Measurements from ENCODE around the gene PITX3.
"Not testable (repeated sequence)": the region's sequence is repeated elsewhere in the genome, so short reads cannot be mapped to it uniquely, and the experiment has no call there.

The PITX3 gene

GRCh38 chr10:102220612-102221011 is 20.7 kb downstream of the PITX3 start:
- H3K36me3 ChIP-seq, result no peaks in the 10 kb centered on the region
- H3K9me3 ChIP-seq, result no peaks in the 10 kb centered on the region
- peaks cover 0 to 5% of the 10 kb centered on the region in 2 donors for H3K27me3 ChIP-seq
- no peak overlapping the region for H3K4me3 ChIP-seq
- H3K4me1 ChIP-seq, result peaks cover 0 to 3% (median 2%) of the 10 kb centered on the region in 4 donors
- no peak overlapping the region for H3K27ac ChIP-seq
- no peak for TF ChIP-seq CTCF (IDR thresholded peaks at IDR 0.05)
- no peak for DNase-seq
- intact Hi-C loops (cut with DNase I; ENCODE audit: low total_unique reads), result no loop called here

GRCh38 chr10:102219370-102219769 is 21.9 kb downstream of the PITX3 start:
- no peak for TF ChIP-seq CTCF (IDR thresholded peaks at IDR 0.05)
- intact Hi-C loops (cut with DNase I; ENCODE audit: low total_unique reads), result no loop called here

GRCh38 chr10:102213599-102213998 is 27.7 kb downstream of the PITX3 start:
- H3K36me3 ChIP-seq; H3K27ac ChIP-seq; H3K27me3 ChIP-seq; H3K4me3 ChIP-seq; H3K4me1 ChIP-seq; DNase-seq; H3K9me3 ChIP-seq; intact Hi-C loops (cut with DNase I; ENCODE audit: low total_unique reads): not testable (repeated sequence)

More at GRCh38 chr10:102219370-102219769, 21.9 kb downstream of the PITX3 start:
- no peak overlapping the region for H3K27ac ChIP-seq
- H3K4me1 ChIP-seq, result no peaks in the 10 kb centered on the region
- H3K27me3 ChIP-seq, result peaks cover 0 to 5% of the 10 kb centered on the region in 2 donors
- no peak overlapping the region for H3K4me3 ChIP-seq
- no peak for DNase-seq
- no peaks in the 10 kb centered on the region for H3K36me3 ChIP-seq
- no peaks in the 10 kb centered on the region for H3K9me3 ChIP-seq

GRCh38 chr10:102211615-102212299 is 29.6 kb downstream of the PITX3 start:
- H3K4me1 ChIP-seq, result peaks cover 0 to 4% (median 0%) of the 10 kb centered on the region in 4 donors
- no peak overlapping the region for H3K27ac ChIP-seq
- H3K9me3 ChIP-seq, result no peaks in the 10 kb centered on the region
- no peak for TF ChIP-seq CTCF (IDR thresholded peaks at IDR 0.05)
- H3K36me3 ChIP-seq, result no peaks in the 10 kb centered on the region
- no peaks in the 10 kb centered on the region for H3K27me3 ChIP-seq
- no peak for DNase-seq
- no peak overlapping the region for H3K4me3 ChIP-seq
- intact Hi-C loops (cut with DNase I; ENCODE audit: low total_unique reads), result no loop called here

GRCh38 chr10:102208311-102209035 is 32.8 kb downstream of the PITX3 start:
- Histone ChIP-seq H3K27ac (no peak overlapping the region), H3K36me3 (no peaks in the 10 kb centered on the region), H3K9me3 (peaks cover 0 to 9% (median 3%) of the 10 kb centered on the region in 3 donors), H3K4me1 (peaks cover 0 to 4% (median 0%) of the 10 kb centered on the region in 4 donors), H3K27me3 (peaks cover 0 to 2% of the 10 kb centered on the region in 2 donors), H3K4me3 (no peak overlapping the region)
- intact Hi-C loops (cut with DNase I; ENCODE audit: low total_unique reads), result no loop called here
- TF ChIP-seq CTCF (IDR thresholded peaks at IDR 0.05), result no peak
- DNase-seq, result no peak

GRCh38 chr10:102202386-102202785 is 38.9 kb downstream of the PITX3 start:
- peaks cover 0 to 9% (median 3%) of the 10 kb centered on the region in 3 donors for H3K9me3 ChIP-seq
- H3K4me1 ChIP-seq, result no peaks in the 10 kb centered on the region
- no peaks in the 10 kb centered on the region for H3K36me3 ChIP-seq
- no peak overlapping the region for H3K4me3 ChIP-seq
- no peak overlapping the region for H3K27ac ChIP-seq
- no peak for TF ChIP-seq CTCF (IDR thresholded peaks at IDR 0.05)
- H3K27me3 ChIP-seq, result peaks cover 0 to 14% of the 10 kb centered on the region in 2 donors
- no peak for DNase-seq
- intact Hi-C loops (cut with DNase I; ENCODE audit: low total_unique reads), result no loop called here
